HG03097 (cell line): ENCODE data around the gene OSBPL10.

Source experiments
- ATAC-seq: cut with Tn5 transposase; IDR thresholded peaks from one replicate; pipeline ENCODE4 v1.9.1; 2021; ENCODE audit not compliant: unreplicated experiment, low FRiP score

Gene OSBPL10

GRCh38 chr3:31927811-31928210 lies 53.3 kb downstream of the OSBPL10 start:
- no peak for ATAC-seq

- ATAC-seq: no peak
These were observed 54.5 kb downstream of the OSBPL10 start for GRCh38 chr3:31926543-31926942.

- no peak for ATAC-seq
These were observed 55.8 kb downstream of the OSBPL10 start for GRCh38 chr3:31925271-31925630.

GRCh38 chr3:31924610-31925270 lies 56.3 kb downstream of the OSBPL10 start:
- ATAC-seq: no peak

- ATAC-seq: no peak
These were observed 58.1 kb downstream of the OSBPL10 start for GRCh38 chr3:31922962-31923361.

GRCh38 chr3:31921837-31922236 lies 59.2 kb downstream of the OSBPL10 start:
- ATAC-seq: no peak

- ATAC-seq: no peak
These were observed 60.8 kb downstream of the OSBPL10 start for GRCh38 chr3:31920310-31920709.

- no peak for ATAC-seq
These were observed 61.5 kb downstream of the OSBPL10 start for GRCh38 chr3:31919528-31919927.

GRCh38 chr3:31918179-31919150 lies 62.6 kb downstream of the OSBPL10 start:
- ATAC-seq: peak; percentile 62

- ATAC-seq: peak; percentile 58
These were observed 63.6 kb downstream of the OSBPL10 start for GRCh38 chr3:31917303-31918005.

- no peak for ATAC-seq
These were observed 69.4 kb downstream of the OSBPL10 start for GRCh38 chr3:31911643-31912042.

- no peak for ATAC-seq
These were observed 69.9 kb downstream of the OSBPL10 start for GRCh38 chr3:31911124-31911523.

GRCh38 chr3:31909455-31909854 lies 71.6 kb downstream of the OSBPL10 start:
- ATAC-seq: no peak

- ATAC-seq: peak; percentile 80
These were observed 72.5 kb downstream of the OSBPL10 start for GRCh38 chr3:31908391-31909097.

GRCh38 chr3:31906182-31906581 lies 74.9 kb downstream of the OSBPL10 start:
- no peak for ATAC-seq

GRCh38 chr3:31903686-31904431 lies 77.2 kb downstream of the OSBPL10 start:
- no peak for ATAC-seq

GRCh38 chr3:31900583-31900982 lies 80.5 kb downstream of the OSBPL10 start:
- ATAC-seq: no peak

GRCh38 chr3:31896648-31897433 lies 84.2 kb downstream of the OSBPL10 start:
- no peak for ATAC-seq

- ATAC-seq: no peak
These were observed 85.0 kb downstream of the OSBPL10 start for GRCh38 chr3:31896026-31896425.
